ENCODE measurements around the gene ZNF501.

DNA sequence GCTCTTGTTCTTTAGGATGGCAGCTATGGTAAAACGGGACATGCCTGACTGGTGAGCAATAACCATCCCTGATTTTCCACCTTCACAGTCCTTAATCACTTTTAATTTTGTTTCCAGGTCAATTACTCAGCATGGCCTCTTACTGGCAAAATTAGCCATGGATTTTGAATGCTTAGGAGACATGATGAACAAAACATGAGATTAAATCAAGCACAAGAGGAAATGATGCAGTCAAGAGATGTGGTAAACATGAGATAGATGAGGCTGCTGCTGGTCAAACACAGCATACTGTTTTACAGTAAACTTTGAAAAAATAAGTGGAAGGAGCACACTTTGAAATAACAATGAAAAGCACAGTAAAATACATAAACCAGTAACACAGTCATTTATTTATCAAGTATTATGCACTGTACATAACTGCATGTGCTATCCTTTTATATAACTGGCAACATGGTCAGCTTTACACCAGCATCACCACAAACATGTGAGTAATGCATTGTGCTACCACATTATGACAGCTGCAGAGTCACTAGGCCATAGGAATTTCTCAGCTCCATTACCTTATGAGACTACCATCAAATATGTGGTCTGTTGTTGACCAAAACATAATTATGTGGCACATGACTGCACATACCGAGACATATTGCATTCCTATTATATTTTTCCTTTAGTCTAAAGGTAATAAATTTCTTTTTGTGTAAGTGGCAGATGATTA lies 47.1 kb upstream of the ZNF501 start:
- TF ChIP-seq, protein P1, sequence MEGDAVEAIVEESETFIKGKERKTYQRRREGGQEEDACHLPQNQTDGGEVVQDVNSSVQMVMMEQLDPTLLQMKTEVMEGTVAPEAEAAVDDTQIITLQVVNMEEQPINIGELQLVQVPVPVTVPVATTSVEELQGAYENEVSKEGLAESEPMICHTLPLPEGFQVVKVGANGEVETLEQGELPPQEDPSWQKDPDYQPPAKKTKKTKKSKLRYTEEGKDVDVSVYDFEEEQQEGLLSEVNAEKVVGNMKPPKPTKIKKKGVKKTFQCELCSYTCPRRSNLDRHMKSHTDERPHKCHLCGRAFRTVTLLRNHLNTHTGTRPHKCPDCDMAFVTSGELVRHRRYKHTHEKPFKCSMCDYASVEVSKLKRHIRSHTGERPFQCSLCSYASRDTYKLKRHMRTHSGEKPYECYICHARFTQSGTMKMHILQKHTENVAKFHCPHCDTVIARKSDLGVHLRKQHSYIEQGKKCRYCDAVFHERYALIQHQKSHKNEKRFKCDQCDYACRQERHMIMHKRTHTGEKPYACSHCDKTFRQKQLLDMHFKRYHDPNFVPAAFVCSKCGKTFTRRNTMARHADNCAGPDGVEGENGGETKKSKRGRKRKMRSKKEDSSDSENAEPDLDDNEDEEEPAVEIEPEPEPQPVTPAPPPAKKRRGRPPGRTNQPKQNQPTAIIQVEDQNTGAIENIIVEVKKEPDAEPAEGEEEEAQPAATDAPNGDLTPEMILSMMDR (IDR thresholded peaks at IDR 0.05) = no peak
- no peak for TF ChIP-seq EP300 (IDR thresholded peaks at IDR 0.05)
- no peak for TF ChIP-seq POLR2A (IDR thresholded peaks at IDR 0.05; ENCODE audit: low read depth)

Measured in esophagus muscularis mucosa (tissue), 4 donors.